Measurements from ENCODE around the gene PLD3. TPM values are rescaled to one million over a fixed set of nuclear protein-coding genes. Genes with fewer than 3 reads are reported as not detected.

PLD3 gene
- total and polyA plus RNA-seq, 4 donors = 205 to 407 (median 238) TPM

GRCh38 chr19:40411958-40412499 lies 63.5 kb downstream of the PLD3 start:
- no peak for TF ChIP-seq CTCF (IDR thresholded peaks at IDR 0.05; ENCODE audit: control extremely low read depth, extremely low read depth)
- H3K9me3 ChIP-seq (ENCODE audit: control insufficient read depth in 4 of 4, insufficient read depth in 3 of 4, low read length in 3 of 4) = no peaks in the 10 kb centered on the region
- H3K4me3 ChIP-seq = peak overlapping the region; percentile 24
- H3K27me3 ChIP-seq (ENCODE audit: control insufficient read depth in 3 of 3, insufficient read depth in 3 of 3, low read length in 2 of 3) = no peaks in the 10 kb centered on the region
- ATAC-seq (ENCODE audit: insufficient read depth, low FRiP score) = no peak
- H3K9ac ChIP-seq (ENCODE audit: insufficient read depth in 1 of 2, low read length in 2 of 2) = no peak overlapping the region
- H3K27ac ChIP-seq (ENCODE audit: low read depth in 1 of 2, low read length in 1 of 2) = peak overlapping the region; percentile 64 to 79
- no peak for DNase-seq
- WGBS, 2 donors = 66 to 74% methylated on average over 8 of the region's 8 CpGs
- H3K4me1 ChIP-seq (ENCODE audit: control insufficient read depth in 5 of 5, insufficient read depth in 5 of 5, low read length in 5 of 5) = peaks cover 4 to 16% (median 5%) of the 10 kb centered on the region in 5 donors
- peaks cover 0 to 3% (median 0%) of the 10 kb centered on the region in 4 donors for H3K36me3 ChIP-seq (ENCODE audit: control insufficient read depth in 4 of 4, insufficient read depth in 4 of 4, low read length in 4 of 4)

GRCh38 chr19:40412866-40413265 lies 64.4 kb downstream of the PLD3 start:
- peaks cover 0 to under 1% (median 0%) of the 10 kb centered on the region in 4 donors for H3K36me3 ChIP-seq (ENCODE audit: control insufficient read depth in 4 of 4, insufficient read depth in 4 of 4, low read length in 4 of 4)
- no peaks in the 10 kb centered on the region for H3K9me3 ChIP-seq (ENCODE audit: control insufficient read depth in 4 of 4, insufficient read depth in 3 of 4, low read length in 3 of 4)
- peak overlapping the region; percentile 24 for H3K4me3 ChIP-seq
- no peak for ATAC-seq (ENCODE audit: insufficient read depth, low FRiP score)
- no peak overlapping the region for H3K9ac ChIP-seq (ENCODE audit: insufficient read depth in 1 of 2, low read length in 2 of 2)
- 71 to 82% methylated on average over 4 of the region's 4 CpGs for WGBS, 2 donors
- peaks cover 5 to 23% (median 9%) of the 10 kb centered on the region in 5 donors for H3K4me1 ChIP-seq (ENCODE audit: control insufficient read depth in 5 of 5, insufficient read depth in 5 of 5, low read length in 5 of 5)
- peak overlapping the region in 1 of 2 donors; percentile 79 for H3K27ac ChIP-seq (ENCODE audit: low read depth in 1 of 2, low read length in 1 of 2)
- no peak for TF ChIP-seq CTCF (IDR thresholded peaks at IDR 0.05; ENCODE audit: control extremely low read depth, extremely low read depth)
- no peaks in the 10 kb centered on the region for H3K27me3 ChIP-seq (ENCODE audit: control insufficient read depth in 3 of 3, insufficient read depth in 3 of 3, low read length in 2 of 3)
- no peak for DNase-seq

GRCh38 chr19:40413291-40413845 lies 64.9 kb downstream of the PLD3 start, which contains the start of gene PRX:
PRX (minus strand) TSS chr19:40413378; CDS start chr19:40407932, 5,446 bp downstream.
- H3K9me3 ChIP-seq (ENCODE audit: control insufficient read depth in 4 of 4, insufficient read depth in 3 of 4, low read length in 3 of 4) = no peaks in the 10 kb centered on the region
- peak within 1 kb of the TSS; percentile 24 for H3K4me3 ChIP-seq
- H3K36me3 ChIP-seq (ENCODE audit: control insufficient read depth in 4 of 4, insufficient read depth in 4 of 4, low read length in 4 of 4) = no peaks in the 10 kb centered on the region
- ATAC-seq (ENCODE audit: insufficient read depth, low FRiP score) (no peak), DNase-seq (peak; percentile 64 to 74 (median 71))
- 33 to 45% methylated on average over 18 of the region's 18 CpGs for WGBS, 2 donors
- no peaks in the 10 kb centered on the region for H3K27me3 ChIP-seq (ENCODE audit: control insufficient read depth in 3 of 3, insufficient read depth in 3 of 3, low read length in 2 of 3)
- peak within 1 kb of the TSS in 1 of 2 donors; percentile 32 for H3K9ac ChIP-seq (ENCODE audit: insufficient read depth in 1 of 2, low read length in 2 of 2)
- TF ChIP-seq CTCF (IDR thresholded peaks at IDR 0.05; ENCODE audit: control extremely low read depth, extremely low read depth) = no peak
- peak within 1 kb of the TSS; percentile 64 to 79 for H3K27ac ChIP-seq (ENCODE audit: low read depth in 1 of 2, low read length in 1 of 2)
- peaks cover 5 to 23% (median 9%) of the 10 kb centered on the region in 5 donors for H3K4me1 ChIP-seq (ENCODE audit: control insufficient read depth in 5 of 5, insufficient read depth in 5 of 5, low read length in 5 of 5)
